Keratinocyte (primary cell): ENCODE measurements around the gene PROCR.

ENCODE experiments used
- EZH2 ChIP-seq: IDR thresholded peaks from one replicate; pipeline ENCODE4 v1.6.1; 2012; ENCODE audit warnings: inconsistent platforms, mild to moderate bottlenecking, low read length, moderate library complexity
- TF ChIP-seq, protein P1 (sequence below), 3 experiments: IDR thresholded peaks in 1 of 3; conservative IDR thresholded peaks in 1 of 3; optimal IDR thresholded peaks in 1 of 3; 2 replicates in 2 of 3; 3 replicates in 1 of 3; pipeline versions ENCODE3 to v1.5.1; 2011; ENCODE audit warnings: low read length in 3 of 3, mild to moderate bottlenecking in 3 of 3, moderate library complexity in 2 of 3, control low read depth in 1 of 3, inconsistent platforms in 1 of 3; ENCODE audit not compliant: insufficient read depth in 2 of 3; ENCODE audit errors: extremely low read depth in 1 of 3

GRCh38 chr20:35180266-35180665 lies 8.4 kb downstream of the PROCR start:
- TF ChIP-seq, protein P1, sequence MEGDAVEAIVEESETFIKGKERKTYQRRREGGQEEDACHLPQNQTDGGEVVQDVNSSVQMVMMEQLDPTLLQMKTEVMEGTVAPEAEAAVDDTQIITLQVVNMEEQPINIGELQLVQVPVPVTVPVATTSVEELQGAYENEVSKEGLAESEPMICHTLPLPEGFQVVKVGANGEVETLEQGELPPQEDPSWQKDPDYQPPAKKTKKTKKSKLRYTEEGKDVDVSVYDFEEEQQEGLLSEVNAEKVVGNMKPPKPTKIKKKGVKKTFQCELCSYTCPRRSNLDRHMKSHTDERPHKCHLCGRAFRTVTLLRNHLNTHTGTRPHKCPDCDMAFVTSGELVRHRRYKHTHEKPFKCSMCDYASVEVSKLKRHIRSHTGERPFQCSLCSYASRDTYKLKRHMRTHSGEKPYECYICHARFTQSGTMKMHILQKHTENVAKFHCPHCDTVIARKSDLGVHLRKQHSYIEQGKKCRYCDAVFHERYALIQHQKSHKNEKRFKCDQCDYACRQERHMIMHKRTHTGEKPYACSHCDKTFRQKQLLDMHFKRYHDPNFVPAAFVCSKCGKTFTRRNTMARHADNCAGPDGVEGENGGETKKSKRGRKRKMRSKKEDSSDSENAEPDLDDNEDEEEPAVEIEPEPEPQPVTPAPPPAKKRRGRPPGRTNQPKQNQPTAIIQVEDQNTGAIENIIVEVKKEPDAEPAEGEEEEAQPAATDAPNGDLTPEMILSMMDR (optimal IDR thresholded peaks at IDR 0.05 in 1 of 3, IDR thresholded peaks at IDR 0.05 in 1 of 3, conservative IDR thresholded peaks at IDR 0.05 in 1 of 3; ENCODE audit: extremely low read depth in 1 of 3, insufficient read depth in 2 of 3, low read length in 3 of 3) = no peak
- no peak for TF ChIP-seq EZH2
